HG03025 (cell line): Measurements from ENCODE around the gene EML6.

ENCODE experiments used
- ATAC-seq: cut with Tn5 transposase; IDR thresholded peaks from one replicate; pipeline ENCODE4 v1.9.1; 2021; ENCODE audit warnings: mild to moderate bottlenecking, moderate library complexity; ENCODE audit not compliant: unreplicated experiment, low FRiP score

The EML6 gene

GRCh38 chr2:54957321-54957999 is 234.0 kb downstream of the EML6 start:
- no peak for ATAC-seq

- ATAC-seq, result no peak
These were observed 235.4 kb downstream of the EML6 start for GRCh38 chr2:54958717-54959371.

GRCh38 chr2:54960164-54960563 is 236.7 kb downstream of the EML6 start:
- ATAC-seq, result no peak

- ATAC-seq, result no peak
These were observed 239.0 kb downstream of the EML6 start for GRCh38 chr2:54962511-54962910.

- no peak for ATAC-seq
These were observed 239.5 kb downstream of the EML6 start for GRCh38 chr2:54962935-54963440.

- no peak for ATAC-seq
These were observed 240.0 kb downstream of the EML6 start for GRCh38 chr2:54963476-54963875.

- ATAC-seq, result no peak
These were observed 240.8 kb downstream of the EML6 start for GRCh38 chr2:54964271-54964670.

- no peak for ATAC-seq
These were observed 241.4 kb downstream of the EML6 start for GRCh38 chr2:54964816-54965215.

GRCh38 chr2:54965425-54965824 is 242.0 kb downstream of the EML6 start:
- ATAC-seq, result no peak

GRCh38 chr2:54966165-54966832 is 242.8 kb downstream of the EML6 start:
- peak; percentile 47 for ATAC-seq

GRCh38 chr2:54966837-54967236 is 243.4 kb downstream of the EML6 start:
- no peak for ATAC-seq

GRCh38 chr2:54967269-54967668 is 243.8 kb downstream of the EML6 start:
- no peak for ATAC-seq

- ATAC-seq, result no peak
These were observed 244.4 kb downstream of the EML6 start for GRCh38 chr2:54967759-54968365.

- no peak for ATAC-seq
These were observed 245.2 kb downstream of the EML6 start for GRCh38 chr2:54968561-54969218.

- no peak for ATAC-seq
These were observed 246.0 kb downstream of the EML6 start for GRCh38 chr2:54969295-54969939.

GRCh38 chr2:54969940-54970338 is 246.5 kb downstream of the EML6 start:
- no peak for ATAC-seq

GRCh38 chr2:54975175-54975574 is 251.7 kb downstream of the EML6 start:
- ATAC-seq, result no peak

- no peak for ATAC-seq
These were observed 252.4 kb downstream of the EML6 start for GRCh38 chr2:54975598-54976492.

GRCh38 chr2:54977149-54977548 is 253.7 kb downstream of the EML6 start:
- peak; percentile 85 for ATAC-seq
